SHP77 treated with DMSO at 0.1 percent for 48 hours (cell line): ENCODE results near the gene PIGB.
"Not testable (repeated sequence)": the region's sequence is repeated elsewhere in the genome, so short reads cannot be mapped to it uniquely, and the experiment has no call there.

ENCODE experiments used
- DNase-seq: peaks from one replicate; lab custom pipeline; 2025; lab: John Stamatoyannopoulos, UW

Gene PIGB

GRCh38 chr15:55381595-55381994, 62.6 kb downstream of the PIGB start:
- DNase-seq, result no peak

GRCh38 chr15:55383687-55384086, 64.7 kb downstream of the PIGB start:
- DNase-seq, result no peak

GRCh38 chr15:55387027-55387426, 68.0 kb downstream of the PIGB start:
- no peak for DNase-seq

GRCh38 chr15:55389264-55389607, 70.2 kb downstream of the PIGB start:
- DNase-seq, result no peak

- no peak for DNase-seq
Observed at GRCh38 chr15:55394694-55395093, 75.7 kb downstream of the PIGB start.

- no peak for DNase-seq
Observed at GRCh38 chr15:55398243-55398642, 79.2 kb downstream of the PIGB start.

- DNase-seq, result not testable (repeated sequence)
Observed at GRCh38 chr15:55400050-55400449, 81.0 kb downstream of the PIGB start.

GRCh38 chr15:55401786-55402246, 82.8 kb downstream of the PIGB start:
- no peak for DNase-seq

- no peak for DNase-seq
Observed at GRCh38 chr15:55402707-55403106, 83.7 kb downstream of the PIGB start.

GRCh38 chr15:55403531-55403930, 84.5 kb downstream of the PIGB start:
- no peak for DNase-seq
